ENCODE data around the gene SPATA6L. TPM values are rescaled to one million over a fixed set of nuclear protein-coding genes. Genes with fewer than 3 reads are reported as not detected.
"Not testable (repeated sequence)": the region's sequence is repeated elsewhere in the genome, so short reads cannot be mapped to it uniquely, and the experiment has no call there.

Gene SPATA6L
- total RNA-seq, 1 experiment from 2014 or later, result 4.4 TPM

GRCh38 chr9:4656621-4657020 is 9.7 kb downstream of the SPATA6L start:
- no peak for DNase-seq (ENCODE audit: low read depth)
- in situ Hi-C loops (cut with HindIII; ENCODE audit: low pct_unique_long_range_greater_than_20kb, low sequenced_read_pairs), result no loop called here

GRCh38 chr9:4656196-4656595 is 10.1 kb downstream of the SPATA6L start:
- in situ Hi-C loops (cut with HindIII; ENCODE audit: low pct_unique_long_range_greater_than_20kb, low sequenced_read_pairs); DNase-seq (ENCODE audit: low read depth): not testable (repeated sequence)

- no peak for DNase-seq (ENCODE audit: low read depth)
- in situ Hi-C loops (cut with HindIII; ENCODE audit: low pct_unique_long_range_greater_than_20kb, low sequenced_read_pairs), result no loop called here
Measured at GRCh38 chr9:4654538-4654937, 11.7 kb downstream of the SPATA6L start.

- in situ Hi-C loops (cut with HindIII; ENCODE audit: low pct_unique_long_range_greater_than_20kb, low sequenced_read_pairs), result no loop called here
- DNase-seq (ENCODE audit: low read depth), result no peak
Measured at GRCh38 chr9:4654084-4654483, 12.2 kb downstream of the SPATA6L start.

- in situ Hi-C loops (cut with HindIII; ENCODE audit: low pct_unique_long_range_greater_than_20kb, low sequenced_read_pairs), result no loop called here
- no peak for DNase-seq (ENCODE audit: low read depth)
Measured at GRCh38 chr9:4642351-4642750, 23.9 kb downstream of the SPATA6L start.

GRCh38 chr9:4640027-4640426 is 26.3 kb downstream of the SPATA6L start:
- in situ Hi-C loops (cut with HindIII; ENCODE audit: low pct_unique_long_range_greater_than_20kb, low sequenced_read_pairs), result no loop called here
- peak; percentile 15 for DNase-seq (ENCODE audit: low read depth)

- no peak for DNase-seq (ENCODE audit: low read depth)
- in situ Hi-C loops (cut with HindIII; ENCODE audit: low pct_unique_long_range_greater_than_20kb, low sequenced_read_pairs), result no loop called here
Measured at GRCh38 chr9:4639420-4639819, 26.9 kb downstream of the SPATA6L start.

GRCh38 chr9:4638968-4639367 is 27.3 kb downstream of the SPATA6L start:
- DNase-seq (ENCODE audit: low read depth), result no peak
- in situ Hi-C loops (cut with HindIII; ENCODE audit: low pct_unique_long_range_greater_than_20kb, low sequenced_read_pairs), result no loop called here

- in situ Hi-C loops (cut with HindIII; ENCODE audit: low pct_unique_long_range_greater_than_20kb, low sequenced_read_pairs), result no loop called here
- no peak for DNase-seq (ENCODE audit: low read depth)
Measured at GRCh38 chr9:4630836-4631235, 35.4 kb downstream of the SPATA6L start.

GRCh38 chr9:4622016-4622415 is 44.3 kb downstream of the SPATA6L start:
- in situ Hi-C loops (cut with HindIII; ENCODE audit: low pct_unique_long_range_greater_than_20kb, low sequenced_read_pairs), result no loop called here

GRCh38 chr9:4620881-4621555 is 45.3 kb downstream of the SPATA6L start:
- in situ Hi-C loops (cut with HindIII; ENCODE audit: low pct_unique_long_range_greater_than_20kb, low sequenced_read_pairs), result no loop called here
- DNase-seq (ENCODE audit: low read depth), result no peak

More at GRCh38 chr9:4622016-4622415, 44.3 kb downstream of the SPATA6L start:
- no peak for DNase-seq (ENCODE audit: low read depth)

- no peak for DNase-seq (ENCODE audit: low read depth)
- in situ Hi-C loops (cut with HindIII; ENCODE audit: low pct_unique_long_range_greater_than_20kb, low sequenced_read_pairs), result no loop called here
Measured at GRCh38 chr9:4620057-4620765, 46.1 kb downstream of the SPATA6L start.

GRCh38 chr9:4618700-4619099 is 47.6 kb downstream of the SPATA6L start:
- DNase-seq (ENCODE audit: low read depth), result no peak
- in situ Hi-C loops (cut with HindIII; ENCODE audit: low pct_unique_long_range_greater_than_20kb, low sequenced_read_pairs), result no loop called here

- no peak for DNase-seq (ENCODE audit: low read depth)
Measured at GRCh38 chr9:4617752-4618151, 48.5 kb downstream of the SPATA6L start.

GRCh38 chr9:4615778-4616177 is 50.5 kb downstream of the SPATA6L start:
- in situ Hi-C loops (cut with HindIII; ENCODE audit: low pct_unique_long_range_greater_than_20kb, low sequenced_read_pairs), result no loop called here
- no peak for DNase-seq (ENCODE audit: low read depth)

More at GRCh38 chr9:4617752-4618151, 48.5 kb downstream of the SPATA6L start:
- in situ Hi-C loops (cut with HindIII; ENCODE audit: low pct_unique_long_range_greater_than_20kb, low sequenced_read_pairs), result no loop called here

GRCh38 chr9:4615251-4615650 is 51.0 kb downstream of the SPATA6L start:
- no peak for DNase-seq (ENCODE audit: low read depth)
- in situ Hi-C loops (cut with HindIII; ENCODE audit: low pct_unique_long_range_greater_than_20kb, low sequenced_read_pairs), result no loop called here

- DNase-seq (ENCODE audit: low read depth), result no peak
- in situ Hi-C loops (cut with HindIII; ENCODE audit: low pct_unique_long_range_greater_than_20kb, low sequenced_read_pairs), result no loop called here
Measured at GRCh38 chr9:4614627-4615026, 51.7 kb downstream of the SPATA6L start.

GRCh38 chr9:4606033-4606432 is 60.2 kb downstream of the SPATA6L start:
- DNase-seq (ENCODE audit: low read depth); in situ Hi-C loops (cut with HindIII; ENCODE audit: low pct_unique_long_range_greater_than_20kb, low sequenced_read_pairs): not testable (repeated sequence)

GRCh38 chr9:4604678-4605095 is 61.6 kb downstream of the SPATA6L start:
- peak; percentile 21 for DNase-seq (ENCODE audit: low read depth)
- in situ Hi-C loops (cut with HindIII; ENCODE audit: low pct_unique_long_range_greater_than_20kb, low sequenced_read_pairs), result no loop called here

- in situ Hi-C loops (cut with HindIII; ENCODE audit: low pct_unique_long_range_greater_than_20kb, low sequenced_read_pairs), result no loop called here
Measured at GRCh38 chr9:4603830-4604229, 62.5 kb downstream of the SPATA6L start.

More at GRCh38 chr9:4603830-4604229, 62.5 kb downstream of the SPATA6L start:
- no peak for DNase-seq (ENCODE audit: low read depth)

Measured in Caki2 (cell line).